IMR-90 (cell line): ENCODE results near the gene YPEL4. TPM values are rescaled to one million over a fixed set of nuclear protein-coding genes. Genes with fewer than 3 reads are reported as not detected.

ENCODE experiments used
- ATAC-seq: fragments of 200-7000 bp; cut with Tn5 transposase; 2 replicates; pipeline ENCODE4 v1.9.1; 2020; ENCODE audit warnings: low read depth, mild to moderate bottlenecking, moderate library complexity
- BruUV-seq: library from RNA; stranded (reverse); fragments of 400-500 nt; replicated peaks from 2 replicates; lab custom pipeline; 2021; lab: Mats Ljungman, UMichigan
- CTCF ChIA-PET: fragments of 300-600 bp; formaldehyde crosslinking; extraction: SDS; loops from one replicate; lab custom pipeline; 2021; ENCODE audit warnings: antibody characterized with exemption; lab: Yijun Ruan, JAX
- POLR2A ChIA-PET: fragments of 300-600 bp; sonication (Branson Sonifier 250); formaldehyde crosslinking; loops from one replicate; lab custom pipeline; 2022; ENCODE audit warnings: antibody characterized with exemption; ENCODE audit not compliant: unreplicated experiment; lab: Charles Lee
- DNase-seq: peaks from one replicate; pipeline ENCODE4 v3.0.0; 2013
- H2AFZ ChIP-seq: replicated peaks from 2 replicates; pipeline ENCODE3; 2013; ENCODE audit warnings: low read length, mild to moderate bottlenecking; ENCODE audit not compliant: poor library complexity
- H2AK5ac ChIP-seq: 2 replicates; pipeline ENCODE4 v1.6.1; 2013; ENCODE audit warnings: low read depth, low read length, inconsistent platforms
- H2AK9ac ChIP-seq: replicated peaks from 2 replicates; pipeline ENCODE3; 2013; ENCODE audit warnings: mild to moderate bottlenecking, low read depth, low read length, moderate library complexity; ENCODE audit not compliant: poor library complexity
- H2BK120ac ChIP-seq: 2 replicates; pipeline ENCODE4 v1.6.1; 2013; ENCODE audit warnings: low read depth, low read length, inconsistent platforms
- H2BK15ac ChIP-seq: 3 replicates; pipeline ENCODE4 v1.6.1; 2013; ENCODE audit warnings: low read depth, low read length, inconsistent platforms
- H2BK20ac ChIP-seq: 2 replicates; pipeline ENCODE4 v1.6.1; 2013; ENCODE audit warnings: low read depth, mild to moderate bottlenecking, inconsistent platforms, low read length, moderate library complexity
- H2BK5ac ChIP-seq: 2 replicates; pipeline ENCODE4 v1.6.1; 2013; ENCODE audit warnings: mild to moderate bottlenecking, low read depth, low read length, inconsistent platforms; ENCODE audit not compliant: poor library complexity, severe bottlenecking
- H3K14ac ChIP-seq: replicated peaks from 2 replicates; pipeline ENCODE4 v1.6.1; 2013; ENCODE audit warnings: low read depth, low read length, inconsistent platforms
- H3K18ac ChIP-seq: 2 replicates; pipeline ENCODE4 v1.6.1; 2013; ENCODE audit warnings: low read depth, low read length, control low read depth
- H3K23ac ChIP-seq: 2 replicates; pipeline ENCODE4 v1.6.1; 2013; ENCODE audit warnings: low read depth, low read length, inconsistent platforms
- H3K27ac ChIP-seq: 2 replicates; pipeline ENCODE4 v1.5.1; 2013; ENCODE audit warnings: mild to moderate bottlenecking, control low read depth, low read length; ENCODE audit not compliant: insufficient read depth
- H3K27me3 ChIP-seq: 2 replicates; pipeline ENCODE4 v1.6.1; 2013; ENCODE audit warnings: low read length; ENCODE audit not compliant: control insufficient read depth, insufficient read depth
- H3K36me3 ChIP-seq: 2 replicates; pipeline ENCODE4 v1.6.1; 2013; ENCODE audit warnings: low read length, mixed read lengths; ENCODE audit not compliant: control insufficient read depth, insufficient read depth
- H3K4ac ChIP-seq: 2 replicates; pipeline ENCODE4 v1.6.1; 2013; ENCODE audit warnings: low read depth, low read length, inconsistent platforms
- H3K4me1 ChIP-seq: 2 replicates; pipeline ENCODE4 v1.6.1; 2013; ENCODE audit warnings: low read length, mixed read lengths; ENCODE audit not compliant: control insufficient read depth, insufficient read depth
- H3K4me2 ChIP-seq: 2 replicates; pipeline ENCODE4 v1.6.1; 2013; ENCODE audit warnings: low read depth, mild to moderate bottlenecking, control low read depth, low read length, moderate library complexity
- H3K4me3 ChIP-seq: 2 replicates; pipeline ENCODE4 v1.5.1; 2013; ENCODE audit warnings: low read depth, mild to moderate bottlenecking, control low read depth, low read length, moderate library complexity; ENCODE audit not compliant: insufficient read depth
- H3K56ac ChIP-seq: 2 replicates; pipeline ENCODE4 v1.6.1; 2013; ENCODE audit warnings: low read length, inconsistent platforms; ENCODE audit not compliant: insufficient read depth; ENCODE audit errors: extremely low read depth
- H3K79me1 ChIP-seq, 2 experiments: 2 replicates each; pipeline ENCODE4 v1.6.1; 2013; ENCODE audit warnings: low read length in 2 of 2, inconsistent platforms in 1 of 2, low read depth in 1 of 2
- H3K9ac ChIP-seq: 2 replicates; pipeline ENCODE4 v1.6.1; 2013; ENCODE audit warnings: low read depth, low read length, control low read depth
- H3K9me1 ChIP-seq: 2 replicates; pipeline ENCODE4 v1.6.1; 2013; ENCODE audit warnings: low read length, inconsistent platforms; ENCODE audit not compliant: insufficient read depth
- H3K9me3 ChIP-seq: 2 replicates; pipeline ENCODE4 v1.6.1; 2013; ENCODE audit warnings: low read length; ENCODE audit not compliant: control insufficient read depth, insufficient read depth
- H4K20me1 ChIP-seq: 2 replicates; pipeline ENCODE4 v1.6.1; 2013; ENCODE audit warnings: low read length, inconsistent platforms; ENCODE audit not compliant: insufficient read depth
- H4K5ac ChIP-seq: 2 replicates; pipeline ENCODE4 v1.6.1; 2013; ENCODE audit warnings: mild to moderate bottlenecking, low read depth, low read length, control low read depth
- H4K8ac ChIP-seq, 2 experiments: 2 replicates each; pipeline ENCODE4 v1.6.1; 2013; ENCODE audit warnings: low read depth in 2 of 2, low read length in 2 of 2, control low read depth in 1 of 2, inconsistent platforms in 1 of 2
- H4K91ac ChIP-seq: 2 replicates; pipeline ENCODE4 v1.6.1; 2013; ENCODE audit warnings: low read depth, low read length, inconsistent platforms; ENCODE audit not compliant: insufficient read depth
- CHD1 ChIP-seq: IDR thresholded peaks from 2 replicates; pipeline ENCODE4 v1.6.1; 2012; ENCODE audit warnings: low read depth, low read length, improper control_type of control experiment
- MXI1 ChIP-seq: IDR thresholded peaks from 2 replicates; pipeline ENCODE4 v1.6.1; 2012; ENCODE audit warnings: low read depth, mild to moderate bottlenecking, low read length, moderate library complexity, borderline replicate concordance
- WGBS, 2 experiments: methylation state at CpG; one replicate each; pipeline versions ENCODE4 v1.1.5 to v1.1.7; 2013; ENCODE audit warnings: missing lambda C conversion rate in 2 of 2; ENCODE audit not compliant: insufficient read length in 1 of 2; ENCODE audit errors: extremely low coverage in 2 of 2; 5-methylcytosine and 5-hydroxymethylcytosine counted together
- dilution Hi-C: fragments of 300-500 bp; cut with HindIII; formaldehyde crosslinking; loops from one replicate; pipeline ENCODE4 v1.14.3; 2018; ENCODE audit warnings: low sequenced_read_pairs; ENCODE audit not compliant: unreplicated experiment
- in situ Hi-C: fragments of 300-500 bp; cut with MboI; formaldehyde crosslinking; loops from 3 replicates; pipeline ENCODE4 v1.14.3; 2019; ENCODE audit warnings: low sequenced_read_pairs, inconsistent platforms, mixed read lengths
- intact Hi-C: fragments of 100-400 bp; cut with micrococcal nuclease; formaldehyde crosslinking; loops from 2 replicates; pipeline ENCODE4 v1.10.0; 2022
- polyA plus RNA-seq, 3 experiments: library from polyadenylated mRNA; depleted of rRNA; stranded (reverse); fragments of >200 nt; gene quantifications; 2 replicates each; pipeline ENCODE4 v1.2.3, GENCODE V29; 2012; ENCODE audit warnings: low replicate concordance in 1 of 3
- total RNA-seq: library from RNA; depleted of rRNA; stranded (reverse); fragments of >200 nt; gene quantifications from 2 replicates; pipeline ENCODE4 v1.2.3, GENCODE V29; 2012

YPEL4 gene
- total and polyA plus RNA-seq, 2 of the 4 experiments (the other 2 are of a cell fraction): 0.18 to 0.79 TPM

DNA sequence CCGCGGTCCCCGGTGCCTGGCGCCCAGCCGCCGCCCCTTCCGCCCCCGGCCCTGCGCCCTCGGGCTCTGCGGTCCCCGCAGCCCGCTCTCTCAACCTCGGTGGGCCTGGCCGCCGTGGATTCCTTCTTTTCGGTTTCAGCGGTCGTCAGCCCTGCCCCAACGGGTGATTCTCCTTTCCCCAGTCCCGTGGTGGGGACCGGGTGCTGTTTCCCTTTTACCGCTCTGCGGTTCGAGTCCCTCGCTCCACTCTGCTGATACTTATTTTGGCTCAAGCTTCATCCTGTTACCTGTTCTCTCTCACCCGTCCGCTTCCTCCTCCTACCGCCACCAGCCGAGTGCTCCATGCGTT lies 18.7 kb upstream of the YPEL4 start:
- Histone ChIP-seq H2BK20ac (no peak overlapping the region), H3K27me3 (no peaks in the 10 kb centered on the region), H3K9me3 (no peaks in the 10 kb centered on the region), H3K9ac (peak overlapping the region; percentile 99), H3K4me1 (peaks cover 2% of the 10 kb centered on the region; the same call in 1 of the 2 replicates), H3K27ac (peak overlapping the region; percentile 94), H4K91ac (peak overlapping the region; percentile 65), H3K4me2 (peak overlapping the region; percentile 84), H3K36me3 (peaks cover 11% of the 10 kb centered on the region), H2AK5ac (peak overlapping the region; percentile 90), H3K56ac (peak overlapping the region; percentile 86), H2AK9ac (peak overlapping the region; percentile 94), H3K79me1 (peaks cover 3 to 26% of the 10 kb centered on the region in 2 experiments; a peak in 2 of 4 replicates), H3K18ac (peak overlapping the region; percentile 54), H3K4ac (peak overlapping the region; percentile 97), H4K8ac (peak overlapping the region; percentile 44 to 76), H3K4me3 (peak overlapping the region; percentile 98), H3K23ac (peak overlapping the region; percentile 88), H2BK120ac (peak overlapping the region; percentile 60), H3K9me1 (0 out of 2 replicates have a peak, but pooled peaks cover 2% of the 10 kb centered on the region), H4K20me1 (peaks cover 12% of the 10 kb centered on the region), H4K5ac (peak overlapping the region; percentile 16; the same call in 1 of the 2 replicates), H3K14ac (peak overlapping the region; percentile 96), H2BK15ac (no peak overlapping the region), H2AFZ (peak overlapping the region; percentile 92), H2BK5ac (peak overlapping the region; percentile 73)
- 0% methylated on average over 16 of the region's 31 CpGs; no CpG with 5 or more reads in 1 of the 2 experiments for WGBS, 2 experiments
- BruUV-seq: no TSS peak
- ChIA-PET POLR2A (no interaction called here), CTCF (no interaction called here)
- TF ChIP-seq CHD1 (no peak), MXI1 (peak; percentile 21; the same call in 1 of the 2 replicates)
- intact Hi-C loops (loop anchor here (5.0 kb wide), 2 partner anchors 649 to 854 kb away; no protein-coding TSS in a partner anchor), in situ Hi-C loops (no loop called here), dilution Hi-C loops (no loop called here)
- ATAC-seq (no peak), DNase-seq (no peak)
